Skeletal muscle tissue (tissue), 5 donors: ENCODE results near the gene BFAR. TPM values are rescaled to one million over a fixed set of nuclear protein-coding genes. Genes with fewer than 3 reads are reported as not detected.
"Not testable (repeated sequence)": the region's sequence is repeated elsewhere in the genome, so short reads cannot be mapped to it uniquely, and the experiment has no call there.

Source experiments
- H3K27ac ChIP-seq: one replicate; pipeline ENCODE4 v1.7.0; 2013; ENCODE audit warnings: mild to moderate bottlenecking, low read depth, low read length, inconsistent platforms
- H3K27me3 ChIP-seq, 3 donors: one replicate each; pipeline ENCODE4 v1.7.0; 2013; ENCODE audit warnings: low read length in 3 of 3; ENCODE audit not compliant: control insufficient read depth in 3 of 3, insufficient read depth in 3 of 3
- H3K36me3 ChIP-seq, 3 donors: one replicate each; pipeline ENCODE4 v1.7.0; 2013; ENCODE audit warnings: low read length in 3 of 3; ENCODE audit not compliant: control insufficient read depth in 3 of 3, insufficient read depth in 3 of 3
- H3K4me1 ChIP-seq, 3 donors: one replicate each; pipeline ENCODE4 v1.7.0; 2013; ENCODE audit warnings: low read length in 3 of 3, mild to moderate bottlenecking in 3 of 3; ENCODE audit not compliant: control insufficient read depth in 3 of 3, insufficient read depth in 3 of 3
- H3K4me3 ChIP-seq, 3 donors: one replicate each; pipeline ENCODE4 v1.7.0; 2013; ENCODE audit warnings: low read length in 3 of 3
- H3K9ac ChIP-seq, 3 donors: one replicate each; pipeline ENCODE4 v1.7.0; 2013; ENCODE audit warnings: low read length in 3 of 3, mild to moderate bottlenecking in 3 of 3, moderate library complexity in 2 of 3, low read depth in 1 of 3
- H3K9me3 ChIP-seq, 3 donors: one replicate each; pipeline ENCODE4 v1.7.0; 2013; ENCODE audit warnings: low read length in 3 of 3; ENCODE audit not compliant: control insufficient read depth in 3 of 3
- small RNA-seq: library from RNA; depleted of rRNA; stranded (forward); fragments of <200 nt; gene quantifications from one replicate; pipeline ENCODE3, GENCODE V24; 2014
- total RNA-seq: library from RNA; depleted of rRNA; stranded (reverse); fragments of >200 nt; gene quantifications from one replicate; pipeline ENCODE4 v1.2.3, GENCODE V29; 2014
- donor health status: Osteomylitis.

The BFAR gene
- total RNA-seq, 1 donor from 2014 or later: 63.7 TPM

DNA sequence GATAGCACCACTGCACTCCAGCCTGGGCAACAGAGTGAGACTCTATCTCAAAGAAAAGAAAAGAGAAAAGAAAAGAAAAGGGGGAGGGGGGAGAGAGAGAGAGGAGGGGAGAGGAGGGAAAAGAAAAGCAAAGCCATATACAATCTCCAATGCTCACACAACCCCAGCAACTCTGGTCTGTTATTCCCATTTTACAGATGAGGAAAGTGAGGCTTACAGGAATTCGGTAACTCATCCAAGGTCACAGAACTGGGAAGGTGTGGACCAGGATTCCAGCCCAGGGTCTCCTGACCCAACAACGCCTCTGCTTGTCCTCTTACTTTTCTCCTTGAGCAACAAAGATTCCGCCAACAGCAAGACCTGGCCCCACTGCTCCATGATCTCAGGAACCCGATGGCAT is 48.4 kb downstream of the BFAR start:
- no peaks in the 10 kb centered on the region for H3K36me3 ChIP-seq
- no peaks in the 10 kb centered on the region for H3K9me3 ChIP-seq
- H3K27me3 ChIP-seq: peaks cover 0 to 5% (median 2%) of the 10 kb centered on the region in 3 donors
- H3K4me3 ChIP-seq: no peak overlapping the region
- H3K9ac ChIP-seq: no peak overlapping the region
- H3K4me1 ChIP-seq: no peaks in the 10 kb centered on the region
- H3K27ac ChIP-seq: no peak overlapping the region

DNA sequence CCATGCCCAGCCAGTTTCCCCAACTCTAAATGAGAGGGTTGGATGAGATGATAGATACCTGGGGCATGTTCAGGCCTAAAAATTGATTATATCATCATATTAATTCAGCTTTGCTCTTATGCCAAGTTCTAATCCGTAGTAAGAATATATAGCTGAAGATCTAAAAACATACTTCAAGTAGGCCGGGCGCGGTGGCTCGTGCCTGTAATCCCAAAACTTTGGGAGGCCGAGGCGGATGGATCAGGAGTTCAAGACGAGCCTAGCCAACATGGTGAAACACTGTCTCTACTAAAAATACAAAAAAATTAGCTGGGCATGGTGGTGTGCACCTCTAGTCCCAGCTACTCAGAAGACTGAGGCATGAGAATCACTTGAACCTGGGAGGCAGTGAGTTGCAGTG is 49.4 kb downstream of the BFAR start:
- Histone ChIP-seq H3K9me3 (no peaks in the 10 kb centered on the region), H3K27ac (no peak overlapping the region), H3K4me3 (no peak overlapping the region), H3K4me1 (no peaks in the 10 kb centered on the region), H3K36me3 (no peaks in the 10 kb centered on the region), H3K9ac (no peak overlapping the region), H3K27me3 (peaks cover 0 to 5% (median 2%) of the 10 kb centered on the region in 3 donors)

- H3K9me3 ChIP-seq, H3K27ac ChIP-seq, H3K36me3 ChIP-seq, H3K27me3 ChIP-seq, H3K4me3 ChIP-seq, H3K9ac ChIP-seq, H3K4me1 ChIP-seq: not testable (repeated sequence)
Measured at GRCh38 chr16:14685870-14686793, 53.4 kb downstream of the BFAR start.

- not testable (repeated sequence) for H3K36me3 ChIP-seq, H3K27ac ChIP-seq, H3K27me3 ChIP-seq, H3K9ac ChIP-seq, H3K4me1 ChIP-seq, H3K9me3 ChIP-seq, H3K4me3 ChIP-seq
Measured at GRCh38 chr16:14694129-14694528, 61.4 kb downstream of the BFAR start, which contains the start of gene PLA2G10. TSS of gene PLA2G10 (minus strand) at chr16:14694308. CDS start at chr16:14694229, 79 bp downstream.

GRCh38 chr16:14701859-14702258 is 69.1 kb downstream of the BFAR start:
- H3K27ac ChIP-seq, H3K36me3 ChIP-seq, H3K9ac ChIP-seq, H3K4me3 ChIP-seq, H3K27me3 ChIP-seq, H3K9me3 ChIP-seq, H3K4me1 ChIP-seq: not testable (repeated sequence)

GRCh38 chr16:14702672-14703071 is 69.9 kb downstream of the BFAR start:
- H3K9me3 ChIP-seq, H3K9ac ChIP-seq, H3K4me1 ChIP-seq: not testable (repeated sequence)

GRCh38 chr16:14703156-14704011 is 70.6 kb downstream of the BFAR start, which contains the start of gene NPIPA3:
TSS of gene NPIPA3 (plus strand) at chr16:14703411. CDS start at chr16:14708944, 5,533 bp downstream.
- not testable (repeated sequence) for H3K4me3 ChIP-seq, H3K4me1 ChIP-seq, H3K36me3 ChIP-seq, H3K27ac ChIP-seq, H3K9me3 ChIP-seq, H3K9ac ChIP-seq, H3K27me3 ChIP-seq

More at GRCh38 chr16:14702672-14703071, 69.9 kb downstream of the BFAR start:
- not testable (repeated sequence) for H3K27me3 ChIP-seq, H3K4me3 ChIP-seq, H3K36me3 ChIP-seq, H3K27ac ChIP-seq

Small RNA genes lying within 50 kb of the gene (small RNA-seq; reads per million reads assigned to genes)
- gene RN7SL274P (not detected), gene RNU7-125P (not detected)

Other genes with a start within 250 kb of the BFAR start
- 24.5 TPM for gene PARN, start 2.7 kb upstream of the BFAR start, total RNA-seq
- gene PLA2G10, start 61.4 kb downstream of the BFAR start, total RNA-seq: not detected
- gene NPIPA3, start 70.5 kb downstream of the BFAR start, total RNA-seq: 1.6 TPM
- 1.6 TPM for gene NPIPA2, start 109.6 kb downstream of the BFAR start, total RNA-seq
- 47.0 TPM for gene NOMO1, start 200.8 kb downstream of the BFAR start, total RNA-seq